Measurements from ENCODE around the gene CREB3L1. TPM values are rescaled to one million over a fixed set of nuclear protein-coding genes. Genes with fewer than 3 reads are reported as not detected.

Gene CREB3L1
- total RNA-seq, 1 experiment from 2014 or later = 3.3 TPM

- Histone ChIP-seq H3K4me2 (ENCODE audit: insufficient read depth, insufficient read length, low read length) (peak overlapping the region; percentile 36), H2AFZ (ENCODE audit: low read length) (no peak overlapping the region), H2BK12ac (ENCODE audit: insufficient read length, low read depth, low read length) (no peak overlapping the region), H3K56ac (ENCODE audit: insufficient read length, low read depth, low read length) (no peak overlapping the region), H2BK20ac (ENCODE audit: low read depth, low read length, poor library complexity, severe bottlenecking) (no peak overlapping the region), H3K9ac (ENCODE audit: extremely low read depth, insufficient read length, low read length) (no peak overlapping the region), H3K27ac (ENCODE audit: insufficient read length, low read depth, low read length) (no peak overlapping the region), H3K4me1 (ENCODE audit: insufficient read depth, low read length) (peaks cover 3% of the 10 kb centered on the region; the same call in 1 of the 2 replicates), H3K23me2 (ENCODE audit: insufficient read length, low read depth, low read length, poor library complexity, severe bottlenecking) (peaks cover 7% of the 10 kb centered on the region), H2BK15ac (ENCODE audit: low read depth, low read length) (no peak overlapping the region), H3K18ac (ENCODE audit: insufficient read length, low read depth, low read length) (no peak overlapping the region), H3K27me3 (ENCODE audit: insufficient read depth, low read length) (peaks cover 22% of the 10 kb centered on the region; the same call in 1 of the 2 replicates), H3K4ac (ENCODE audit: low read depth, low read length) (no peak overlapping the region), H3K14ac (ENCODE audit: insufficient read depth, low read length) (no peak overlapping the region), H2AK5ac (ENCODE audit: insufficient read length, low read length) (no peak overlapping the region), H4K8ac (replicated peaks; ENCODE audit: insufficient read length, low read depth, low read length) (no peak overlapping the region), H3K79me1 (ENCODE audit: insufficient read depth, low read depth, low read length, poor library complexity, severe bottlenecking) (no peaks in the 10 kb centered on the region), H3K23ac (ENCODE audit: insufficient read length, low read depth, low read length) (no peak overlapping the region), H3T11ph (ENCODE audit: low read length) (no peak overlapping the region), H2BK5ac (ENCODE audit: insufficient read length, low read length) (no peak overlapping the region), H4K91ac (ENCODE audit: insufficient read length, low read depth, low read length) (no peak overlapping the region), H3K9me3 (ENCODE audit: control insufficient read depth, low read depth, low read length) (no peaks in the 10 kb centered on the region), H3K79me2 (ENCODE audit: insufficient read depth, low read length) (no peaks in the 10 kb centered on the region), H4K20me1 (ENCODE audit: control insufficient read depth, insufficient read depth, insufficient read length) (no peaks in the 10 kb centered on the region), H4K5ac (ENCODE audit: insufficient read length, low read depth, low read length) (no peak overlapping the region), H2BK120ac (ENCODE audit: low read depth, low read length, poor library complexity, severe bottlenecking) (no peak overlapping the region)
- TF ChIP-seq CTCF (conservative IDR thresholded peaks at IDR 0.05) = no peak
- H3K36me3 Mint-ChIP-seq (ENCODE audit: insufficient read depth in 1 of 3, low read depth in 3 of 3) = peaks cover 0 to 4% (median 0%) of the 10 kb centered on the region in 3 experiments; a peak in 2 of 7 replicates
- H3K27me3 Mint-ChIP-seq (ENCODE audit: low read depth) = peaks cover 71% of the 10 kb centered on the region
- no peak for DNase-seq
- no peaks in the 10 kb centered on the region; a peak in 1 of 5 replicates for H3K9me3 Mint-ChIP-seq
- peaks cover 45 to 67% of the 10 kb centered on the region in 2 experiments for H3K4me1 Mint-ChIP-seq
- peak overlapping the region; percentile 66 to 79 for H3K4me3 Mint-ChIP-seq
- WGBS (ENCODE audit: extremely low coverage, insufficient read length, low lambda C conversion rate) = no CpG with 5 or more reads among the region's 8 CpGs
- no peak overlapping the region for H3K27ac Mint-ChIP-seq
Measured at GRCh38 chr11:46332093-46332567, 54.7 kb downstream of the CREB3L1 start.
